ENCODE results near the gene JAKMIP3. TPM values are rescaled to one million over a fixed set of nuclear protein-coding genes. Genes with fewer than 3 reads are reported as not detected.

Gene JAKMIP3
- polyA plus RNA-seq, 3 donors from 2014 or later = not detected

GRCh38 chr10:132100556-132101349 is 35.0 kb downstream of the JAKMIP3 start:
- H3K4me3 Mint-ChIP-seq = no peak overlapping the region
- H3K36me3 Mint-ChIP-seq = no peaks in the 10 kb centered on the region
- peaks cover 0 to 5% (median 3%) of the 10 kb centered on the region in 3 donors for H3K27me3 Mint-ChIP-seq (ENCODE audit: low read depth in 3 of 3)
- no peak for DNase-seq
- peaks cover 8 to 9% of the 10 kb centered on the region in 2 donors for H3K4me1 Mint-ChIP-seq
- no peaks in the 10 kb centered on the region for H3K9me3 Mint-ChIP-seq
- no peak overlapping the region for H3K27ac Mint-ChIP-seq

- H3K27ac Mint-ChIP-seq = no peak overlapping the region
- H3K4me3 Mint-ChIP-seq = no peak overlapping the region
- no peaks in the 10 kb centered on the region for H3K9me3 Mint-ChIP-seq
- no peak for DNase-seq
- peaks cover under 1 to 1% of the 10 kb centered on the region in 2 donors for H3K4me1 Mint-ChIP-seq
- H3K27me3 Mint-ChIP-seq (ENCODE audit: low read depth in 3 of 3) = peaks cover 0 to 7% (median 3%) of the 10 kb centered on the region in 3 donors
- no peaks in the 10 kb centered on the region for H3K36me3 Mint-ChIP-seq
Observed at GRCh38 chr10:132101529-132101928, 35.8 kb downstream of the JAKMIP3 start.

GRCh38 chr10:132102071-132102716 is 36.4 kb downstream of the JAKMIP3 start:
- Mint-ChIP-seq H3K36me3 (no peaks in the 10 kb centered on the region), H3K9me3 (no peaks in the 10 kb centered on the region), H3K27ac (no peak overlapping the region), H3K4me1 (no peaks in the 10 kb centered on the region), H3K27me3 (ENCODE audit: low read depth in 3 of 3) (peaks cover 0 to 4% (median 3%) of the 10 kb centered on the region in 3 donors), H3K4me3 (no peak overlapping the region)
- no peak for DNase-seq

- Mint-ChIP-seq H3K9me3 (no peaks in the 10 kb centered on the region), H3K4me1 (no peaks in the 10 kb centered on the region), H3K4me3 (no peak overlapping the region), H3K27ac (peak overlapping the region in 1 of 6 donors; percentile 28), H3K27me3 (ENCODE audit: low read depth in 3 of 3) (peaks cover 0 to 4% (median 3%) of the 10 kb centered on the region in 3 donors), H3K36me3 (no peaks in the 10 kb centered on the region)
- DNase-seq = no peak
Observed at GRCh38 chr10:132102717-132103110, 37.0 kb downstream of the JAKMIP3 start.

GRCh38 chr10:132103116-132103910 is 37.6 kb downstream of the JAKMIP3 start:
- no peak overlapping the region for H3K4me3 Mint-ChIP-seq
- DNase-seq = no peak
- no peak overlapping the region for H3K27ac Mint-ChIP-seq
- no peaks in the 10 kb centered on the region for H3K9me3 Mint-ChIP-seq
- no peaks in the 10 kb centered on the region for H3K4me1 Mint-ChIP-seq
- peaks cover 0 to 4% (median 3%) of the 10 kb centered on the region in 3 donors for H3K27me3 Mint-ChIP-seq (ENCODE audit: low read depth in 3 of 3)
- no peaks in the 10 kb centered on the region for H3K36me3 Mint-ChIP-seq

GRCh38 chr10:132104062-132104461 is 38.3 kb downstream of the JAKMIP3 start:
- H3K27ac Mint-ChIP-seq = no peak overlapping the region
- H3K4me3 Mint-ChIP-seq = no peak overlapping the region
- no peaks in the 10 kb centered on the region for H3K4me1 Mint-ChIP-seq
- no peaks in the 10 kb centered on the region for H3K9me3 Mint-ChIP-seq
- peaks cover 0 to 4% (median 3%) of the 10 kb centered on the region in 3 donors for H3K27me3 Mint-ChIP-seq (ENCODE audit: low read depth in 3 of 3)
- DNase-seq = no peak
- H3K36me3 Mint-ChIP-seq = no peaks in the 10 kb centered on the region

GRCh38 chr10:132104471-132105301 is 38.9 kb downstream of the JAKMIP3 start:
- no peak for DNase-seq
- Mint-ChIP-seq H3K36me3 (no peaks in the 10 kb centered on the region), H3K4me3 (no peak overlapping the region), H3K27me3 (ENCODE audit: low read depth in 3 of 3) (peaks cover 0 to 4% (median 3%) of the 10 kb centered on the region in 3 donors), H3K27ac (no peak overlapping the region), H3K4me1 (no peaks in the 10 kb centered on the region), H3K9me3 (no peaks in the 10 kb centered on the region)

GRCh38 chr10:132105302-132105995 is 39.7 kb downstream of the JAKMIP3 start:
- H3K9me3 Mint-ChIP-seq = no peaks in the 10 kb centered on the region
- no peaks in the 10 kb centered on the region for H3K36me3 Mint-ChIP-seq
- no peaks in the 10 kb centered on the region for H3K4me1 Mint-ChIP-seq
- no peak overlapping the region for H3K27ac Mint-ChIP-seq
- no peak for DNase-seq
- peaks cover 0 to 4% (median 3%) of the 10 kb centered on the region in 3 donors for H3K27me3 Mint-ChIP-seq (ENCODE audit: low read depth in 3 of 3)
- no peak overlapping the region for H3K4me3 Mint-ChIP-seq

- DNase-seq = no peak
- no peaks in the 10 kb centered on the region for H3K36me3 Mint-ChIP-seq
- H3K4me1 Mint-ChIP-seq = no peaks in the 10 kb centered on the region
- peaks cover 0 to 3% (median 2%) of the 10 kb centered on the region in 3 donors for H3K27me3 Mint-ChIP-seq (ENCODE audit: low read depth in 3 of 3)
- H3K27ac Mint-ChIP-seq = no peak overlapping the region
- H3K9me3 Mint-ChIP-seq = no peaks in the 10 kb centered on the region
- no peak overlapping the region for H3K4me3 Mint-ChIP-seq
Observed at GRCh38 chr10:132106431-132106830, 40.7 kb downstream of the JAKMIP3 start.

GRCh38 chr10:132107186-132107948 is 41.6 kb downstream of the JAKMIP3 start:
- Mint-ChIP-seq H3K27me3 (ENCODE audit: low read depth in 3 of 3) (peaks cover 0 to 2% (median under 1%) of the 10 kb centered on the region in 3 donors), H3K36me3 (no peaks in the 10 kb centered on the region), H3K27ac (no peak overlapping the region), H3K9me3 (no peaks in the 10 kb centered on the region), H3K4me3 (no peak overlapping the region), H3K4me1 (no peaks in the 10 kb centered on the region)
- no peak for DNase-seq

- Mint-ChIP-seq H3K4me3 (no peak overlapping the region), H3K27me3 (ENCODE audit: low read depth in 3 of 3) (peaks cover 0 to 2% (median 0%) of the 10 kb centered on the region in 3 donors), H3K9me3 (no peaks in the 10 kb centered on the region), H3K36me3 (no peaks in the 10 kb centered on the region), H3K27ac (no peak overlapping the region), H3K4me1 (no peaks in the 10 kb centered on the region)
- no peak for DNase-seq
Observed at GRCh38 chr10:132107949-132108877, 42.5 kb downstream of the JAKMIP3 start.
